Tracheal epithelial cell (primary cell): Measurements from ENCODE around the gene ERO1B. TPM values are rescaled to one million over a fixed set of nuclear protein-coding genes. Genes with fewer than 3 reads are reported as not detected.

ENCODE experiments used
- total RNA-seq: library from RNA; depleted of rRNA; stranded (reverse); fragments of >200 nt; gene quantifications from 2 replicates; pipeline ENCODE4 v1.2.1, GENCODE V29; 2014

The ERO1B gene
- total RNA-seq = 2.8 and 5.1 TPM in 2 replicates

GRCh38 chr1:236281654-236282424, at the start of gene ERO1B:
Gene ERO1B, minus strand, starts transcription at chr1:236281958. Its CDS starts 175 bp downstream, at chr1:236281783.

Other genes starting within 250 kb of the ERO1B start
- 0.43 and 2.4 TPM in 2 replicates for gene NID1, start 216.9 kb downstream of the ERO1B start, total RNA-seq
- gene GPR137B, start 139.4 kb downstream of the ERO1B start, total RNA-seq = 10.4 and 14.5 TPM in 2 replicates
- gene EDARADD, start 112.3 kb upstream of the ERO1B start, total RNA-seq = 0.85 and 3.1 TPM in 2 replicates
- gene LGALS8, start 242.0 kb upstream of the ERO1B start, total RNA-seq = 39.9 and 66.3 TPM in 2 replicates